ENCODE data around the gene RPS16.

Gene RPS16

GRCh38 chr19:39407660-39408391 lies 27.9 kb downstream of the RPS16 start:
- DNase-seq (ENCODE audit: low read depth, low spot score), result peak; percentile 48

- DNase-seq (ENCODE audit: low read depth, low spot score), result no peak
These were observed 28.4 kb downstream of the RPS16 start for GRCh38 chr19:39407410-39407659.

- peak; percentile 90 for DNase-seq (ENCODE audit: low read depth, low spot score)
These were observed 28.9 kb downstream of the RPS16 start, which contains the start of gene ZFP36 for GRCh38 chr19:39406656-39407409. Gene ZFP36 (plus strand): TSS chr19:39406847. CDS start chr19:39406905, 58 bp downstream.

- DNase-seq (ENCODE audit: low read depth, low spot score), result no peak
These were observed 29.6 kb downstream of the RPS16 start for GRCh38 chr19:39405958-39406655.

GRCh38 chr19:39405261-39405957 lies 30.3 kb downstream of the RPS16 start:
- DNase-seq (ENCODE audit: low read depth, low spot score), result no peak

GRCh38 chr19:39403331-39404312 lies 32.1 kb downstream of the RPS16 start:
- peak; percentile 99 for DNase-seq (ENCODE audit: low read depth, low spot score)

GRCh38 chr19:39402346-39403300 lies 33.1 kb downstream of the RPS16 start:
- peak; percentile 89 for DNase-seq (ENCODE audit: low read depth, low spot score)

- DNase-seq (ENCODE audit: low read depth, low spot score), result peak; percentile 67
These were observed 34.0 kb downstream of the RPS16 start for GRCh38 chr19:39401549-39402345.

GRCh38 chr19:39401070-39401548 lies 34.6 kb downstream of the RPS16 start:
- DNase-seq (ENCODE audit: low read depth, low spot score), result no peak

GRCh38 chr19:39400061-39400460 lies 35.7 kb downstream of the RPS16 start:
- no peak for DNase-seq (ENCODE audit: low read depth, low spot score)

- DNase-seq (ENCODE audit: low read depth, low spot score), result no peak
These were observed 36.1 kb downstream of the RPS16 start for GRCh38 chr19:39399668-39400050.

- DNase-seq (ENCODE audit: low read depth, low spot score), result peak; percentile 43
These were observed 37.4 kb downstream of the RPS16 start for GRCh38 chr19:39398297-39398864.

GRCh38 chr19:39397360-39398296 lies 38.1 kb downstream of the RPS16 start:
- DNase-seq (ENCODE audit: low read depth, low spot score), result peak; percentile 92

GRCh38 chr19:39390751-39391437 lies 44.9 kb downstream of the RPS16 start, which contains the start of the genes MED29 and PAF1:
Gene MED29 (plus strand): TSS chr19:39391378. CDS start chr19:39391423, 45 bp downstream.
Gene PAF1 (minus strand): TSS chr19:39391106. CDS start chr19:39390864, 242 bp downstream.
- DNase-seq (ENCODE audit: low read depth, low spot score), result peak; percentile 100

- DNase-seq (ENCODE audit: low read depth, low spot score), result no peak
These were observed 45.3 kb downstream of the RPS16 start for GRCh38 chr19:39390451-39390750.

- no peak for DNase-seq (ENCODE audit: low read depth, low spot score)
These were observed 45.9 kb downstream of the RPS16 start for GRCh38 chr19:39389631-39390414.

All from astrocyte of the hippocampus (primary cell).